Endothelial cell (in vitro differentiated cells): ENCODE data around the gene TECTA. TPM values are rescaled to one million over a fixed set of nuclear protein-coding genes. Genes with fewer than 3 reads are reported as not detected.

ENCODE experiments used
- DNase-seq: peaks from one replicate; pipeline ENCODE4 v3.0.0; 2021; ENCODE audit warnings: low spot score
- H3K27ac Mint-ChIP-seq: one replicate; pipeline ENCODE4 v1.8.0; 2021; ENCODE audit warnings: mixed read lengths, inconsistent platforms; ENCODE audit not compliant: unreplicated experiment
- H3K27me3 Mint-ChIP-seq: one replicate; pipeline ENCODE4 v1.8.0; 2021; ENCODE audit warnings: mild to moderate bottlenecking, moderate library complexity, mixed read lengths, inconsistent platforms; ENCODE audit not compliant: unreplicated experiment
- H3K36me3 Mint-ChIP-seq: one replicate; pipeline ENCODE4 v1.8.0; 2021; ENCODE audit warnings: mild to moderate bottlenecking, low read depth, mixed read lengths, inconsistent platforms; ENCODE audit not compliant: unreplicated experiment
- H3K4me1 Mint-ChIP-seq: one replicate; pipeline ENCODE4 v1.8.0; 2021; ENCODE audit warnings: mild to moderate bottlenecking, mixed read lengths, inconsistent platforms; ENCODE audit not compliant: unreplicated experiment
- H3K4me3 Mint-ChIP-seq: one replicate; pipeline ENCODE4 v1.8.0; 2021; ENCODE audit warnings: mild to moderate bottlenecking, mixed read lengths, inconsistent platforms; ENCODE audit not compliant: unreplicated experiment
- H3K9me3 Mint-ChIP-seq: one replicate; pipeline ENCODE4 v1.8.0; 2021; ENCODE audit warnings: mixed read lengths, inconsistent platforms; ENCODE audit not compliant: unreplicated experiment
- total RNA-seq: library from RNA; stranded (reverse); fragmentation: NEBNext Ultra II Directional; extraction: Animal tissue kit (Norgen Biotek cat#: 25700); gene quantifications from one replicate; pipeline ENCODE4 v1.2.1, GENCODE V29; 2021; ENCODE audit not compliant: unreplicated experiment
- TF ChIP-seq, protein P1 (sequence below): fragments of 200-600 bp; sonication (generic); IDR thresholded peaks from one replicate; pipeline ENCODE4 v1.5.0; 2021; ENCODE audit warnings: antibody characterized with exemption; ENCODE audit not compliant: unreplicated experiment

TECTA gene
- total RNA-seq, 1 donor from 2014 or later = 2.2 TPM

DNA sequence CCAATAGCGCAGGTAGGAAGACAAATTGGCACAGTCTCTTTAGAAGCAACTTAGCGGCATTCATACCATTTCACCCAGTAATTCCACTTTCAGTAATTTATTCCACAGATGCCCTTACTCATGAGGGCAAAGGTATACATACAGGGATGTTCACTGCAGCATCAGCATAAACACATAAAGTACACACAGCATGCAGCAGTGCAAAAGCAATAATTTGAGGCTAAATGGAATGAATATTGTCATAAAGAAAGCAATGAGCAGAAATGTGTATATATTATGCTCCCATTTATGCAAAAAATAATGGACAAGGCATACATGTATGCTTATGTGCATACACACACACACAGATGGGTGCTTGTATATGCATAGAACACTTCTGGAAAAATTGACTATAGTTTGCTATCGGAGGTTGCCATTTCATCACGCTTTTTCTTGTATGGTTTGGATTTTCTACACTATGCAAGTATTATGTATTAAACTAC, 50.2 kb downstream of the TECTA start:
- Mint-ChIP-seq H3K27ac (no peak overlapping the region), H3K27me3 (no peaks in the 10 kb centered on the region), H3K9me3 (no peaks in the 10 kb centered on the region), H3K36me3 (no peaks in the 10 kb centered on the region), H3K4me3 (no peak overlapping the region), H3K4me1 (no peaks in the 10 kb centered on the region)
- TF ChIP-seq, protein P1, sequence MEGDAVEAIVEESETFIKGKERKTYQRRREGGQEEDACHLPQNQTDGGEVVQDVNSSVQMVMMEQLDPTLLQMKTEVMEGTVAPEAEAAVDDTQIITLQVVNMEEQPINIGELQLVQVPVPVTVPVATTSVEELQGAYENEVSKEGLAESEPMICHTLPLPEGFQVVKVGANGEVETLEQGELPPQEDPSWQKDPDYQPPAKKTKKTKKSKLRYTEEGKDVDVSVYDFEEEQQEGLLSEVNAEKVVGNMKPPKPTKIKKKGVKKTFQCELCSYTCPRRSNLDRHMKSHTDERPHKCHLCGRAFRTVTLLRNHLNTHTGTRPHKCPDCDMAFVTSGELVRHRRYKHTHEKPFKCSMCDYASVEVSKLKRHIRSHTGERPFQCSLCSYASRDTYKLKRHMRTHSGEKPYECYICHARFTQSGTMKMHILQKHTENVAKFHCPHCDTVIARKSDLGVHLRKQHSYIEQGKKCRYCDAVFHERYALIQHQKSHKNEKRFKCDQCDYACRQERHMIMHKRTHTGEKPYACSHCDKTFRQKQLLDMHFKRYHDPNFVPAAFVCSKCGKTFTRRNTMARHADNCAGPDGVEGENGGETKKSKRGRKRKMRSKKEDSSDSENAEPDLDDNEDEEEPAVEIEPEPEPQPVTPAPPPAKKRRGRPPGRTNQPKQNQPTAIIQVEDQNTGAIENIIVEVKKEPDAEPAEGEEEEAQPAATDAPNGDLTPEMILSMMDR = no peak
- no peak for DNase-seq

DNA sequence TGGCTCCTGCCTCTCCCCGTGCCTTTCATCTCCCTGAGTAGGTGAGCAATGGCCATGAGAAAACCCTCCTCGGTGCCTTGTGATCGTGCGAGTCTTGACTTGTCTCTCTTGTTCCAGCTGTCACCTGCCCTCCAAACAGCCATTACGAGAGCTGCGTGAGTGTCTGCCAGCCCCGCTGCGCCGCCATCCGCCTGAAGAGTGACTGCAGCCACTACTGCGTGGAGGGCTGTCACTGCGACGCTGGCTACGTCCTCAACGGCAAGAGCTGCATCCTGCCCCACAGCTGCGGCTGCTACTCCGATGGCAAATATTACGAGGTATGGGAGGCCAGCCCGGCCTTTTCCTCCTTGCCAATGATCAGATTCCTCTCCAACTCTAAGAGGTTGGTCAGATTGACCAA, 51.7 kb downstream of the TECTA start:
- H3K4me3 Mint-ChIP-seq = no peak overlapping the region
- DNase-seq = no peak
- H3K36me3 Mint-ChIP-seq = no peaks in the 10 kb centered on the region
- H3K27ac Mint-ChIP-seq = no peak overlapping the region
- H3K27me3 Mint-ChIP-seq = no peaks in the 10 kb centered on the region
- H3K9me3 Mint-ChIP-seq = no peaks in the 10 kb centered on the region
- H3K4me1 Mint-ChIP-seq = no peaks in the 10 kb centered on the region
- TF ChIP-seq, protein P1 = no peak

DNA sequence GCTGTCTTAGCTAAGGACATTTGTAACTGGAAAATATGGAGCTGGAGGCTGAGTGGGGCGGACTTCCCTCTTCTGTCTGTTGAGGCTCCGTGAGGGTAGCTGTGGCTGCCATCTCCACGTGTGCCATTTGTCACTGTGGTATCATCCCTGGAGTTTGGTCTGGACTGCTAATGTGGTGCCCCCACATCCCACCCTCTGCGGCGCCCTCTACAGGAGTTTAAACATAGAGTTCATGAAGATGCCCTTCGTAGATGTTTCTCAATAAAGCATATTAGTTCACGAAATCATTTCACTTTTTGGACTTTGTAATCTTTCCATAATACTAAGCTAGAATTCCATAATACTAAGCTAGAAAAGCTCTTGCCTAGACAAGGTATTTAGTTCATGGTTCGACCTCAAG, 52.4 kb downstream of the TECTA start:
- no peaks in the 10 kb centered on the region for H3K4me1 Mint-ChIP-seq
- no peak overlapping the region for H3K27ac Mint-ChIP-seq
- H3K4me3 Mint-ChIP-seq = no peak overlapping the region
- no peaks in the 10 kb centered on the region for H3K27me3 Mint-ChIP-seq
- TF ChIP-seq, protein P1 = no peak
- no peaks in the 10 kb centered on the region for H3K36me3 Mint-ChIP-seq
- H3K9me3 Mint-ChIP-seq = no peaks in the 10 kb centered on the region
- DNase-seq = no peak

- H3K4me1 Mint-ChIP-seq = no peaks in the 10 kb centered on the region
- DNase-seq = no peak
- H3K27ac Mint-ChIP-seq = no peak overlapping the region
- no peak overlapping the region for H3K4me3 Mint-ChIP-seq
- TF ChIP-seq, protein P1 = no peak
- no peaks in the 10 kb centered on the region for H3K36me3 Mint-ChIP-seq
- no peaks in the 10 kb centered on the region for H3K27me3 Mint-ChIP-seq
- no peaks in the 10 kb centered on the region for H3K9me3 Mint-ChIP-seq
These were observed 53.7 kb downstream of the TECTA start for GRCh38 chr11:121154486-121155314.

DNA sequence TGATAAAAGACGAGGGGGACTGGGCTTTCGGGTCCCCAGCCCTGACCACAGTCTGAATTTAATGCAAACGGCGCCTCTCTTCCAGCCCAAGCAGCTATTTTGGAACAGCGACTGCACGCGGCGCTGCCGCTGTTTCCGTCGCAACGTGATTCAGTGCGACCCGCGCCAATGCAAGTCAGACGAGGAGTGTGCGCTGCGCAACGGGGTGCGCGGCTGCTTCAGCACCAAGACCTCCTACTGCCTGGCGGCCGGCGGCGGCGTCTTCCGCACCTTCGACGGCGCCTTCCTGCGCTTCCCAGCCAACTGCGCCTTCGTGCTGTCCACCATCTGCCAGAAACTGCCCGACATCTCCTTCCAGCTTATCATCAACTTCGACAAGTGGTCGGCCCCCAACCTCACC, 56.7 kb downstream of the TECTA start:
- Mint-ChIP-seq H3K36me3 (no peaks in the 10 kb centered on the region), H3K4me3 (no peak overlapping the region), H3K27me3 (no peaks in the 10 kb centered on the region), H3K9me3 (no peaks in the 10 kb centered on the region), H3K4me1 (no peaks in the 10 kb centered on the region), H3K27ac (no peak overlapping the region)
- TF ChIP-seq, protein P1 = no peak
- DNase-seq = no peak
